Smooth muscle cell (in vitro differentiated cells): ENCODE data around the gene POMGNT1. TPM values are rescaled to one million over a fixed set of nuclear protein-coding genes. Genes with fewer than 3 reads are reported as not detected.

ENCODE experiments used
- DNase-seq: peaks from one replicate; lab custom pipeline; 2025; ENCODE audit not compliant: unreplicated experiment; lab: John Stamatoyannopoulos, UW
- H2AFZ ChIP-seq: fragments of 200-600 bp; sonication (generic); 2 replicates; pipeline ENCODE4 v1.6.0; 2016; ENCODE audit warnings: antibody characterized with exemption, low read depth, mild to moderate bottlenecking
- H3F3A ChIP-seq: fragments of 200-600 bp; sonication (generic); 2 replicates; pipeline ENCODE4 v1.6.0; 2017; ENCODE audit warnings: antibody characterized with exemption, low read depth
- H3K27ac ChIP-seq: fragments of 200-600 bp; sonication (generic); 2 replicates; pipeline ENCODE4 v1.5.1; 2016; ENCODE audit warnings: low read depth, mild to moderate bottlenecking
- H3K27me3 ChIP-seq: fragments of 200-600 bp; sonication (generic); 2 replicates; pipeline ENCODE4 v1.6.1; 2016; ENCODE audit warnings: low read depth, mild to moderate bottlenecking
- H3K36me3 ChIP-seq: fragments of 200-600 bp; sonication (generic); 2 replicates; pipeline ENCODE4 v1.5.1; 2016; ENCODE audit warnings: low read depth
- H3K4me1 ChIP-seq: fragments of 200-600 bp; sonication (generic); 2 replicates; pipeline ENCODE4 v1.5.1; 2016; ENCODE audit warnings: low read depth
- H3K4me2 ChIP-seq: fragments of 200-600 bp; sonication (generic); 2 replicates; pipeline ENCODE4 v1.6.0; 2016; ENCODE audit warnings: mild to moderate bottlenecking
- H3K4me3 ChIP-seq: fragments of 200-600 bp; sonication (generic); 2 replicates; pipeline ENCODE4 v1.5.1; 2016; ENCODE audit warnings: mild to moderate bottlenecking
- H3K79me2 ChIP-seq: fragments of 200-600 bp; sonication (generic); 2 replicates; pipeline ENCODE4 v1.6.0; 2016; ENCODE audit warnings: low read depth, mild to moderate bottlenecking
- H3K9ac ChIP-seq: fragments of 200-600 bp; sonication (generic); 2 replicates; pipeline ENCODE4 v1.6.0; 2016; ENCODE audit warnings: low read depth
- H3K9me3 ChIP-seq: fragments of 200-600 bp; sonication (generic); replicated peaks from 2 replicates; pipeline ENCODE4 v1.5.1; 2016; ENCODE audit warnings: low read depth
- H4K20me1 ChIP-seq: fragments of 200-600 bp; sonication (generic); 2 replicates; pipeline ENCODE4 v1.6.0; 2016; ENCODE audit warnings: low read depth
- CTCF ChIP-seq: fragments of 200-600 bp; sonication (generic); IDR thresholded peaks from 2 replicates; pipeline ENCODE4 v1.5.1; 2017; ENCODE audit warnings: borderline replicate concordance, mild to moderate bottlenecking, antibody characterized with exemption; ENCODE audit not compliant: insufficient read depth, poor library complexity, severe bottlenecking
- WGBS: methylation state at CpG from one replicate; pipeline ENCODE4 v1.1.7; 2016; ENCODE audit warnings: low lambda C conversion rate; 5-methylcytosine and 5-hydroxymethylcytosine counted together
- polyA plus RNA-seq: library from polyadenylated mRNA; unstranded; fragments of >200 nt; fragmentation: Nextera tagmentation; extraction: Ambion mirVana; gene quantifications from 2 replicates; pipeline ENCODE4 v1.2.1, GENCODE V29; 2016
- small RNA-seq: library from RNA; depleted of rRNA; stranded (forward); fragments of <200 nt; gene quantifications from one replicate; pipeline ENCODE3, GENCODE V24; 2014
- total RNA-seq: library from RNA; depleted of rRNA; stranded (reverse); fragments of >200 nt; gene quantifications from 2 replicates; pipeline ENCODE4 v1.2.3, GENCODE V29; 2014

Gene POMGNT1
- total and polyA plus RNA-seq, 2 experiments from 2014 or later = 39.4 to 72.4 TPM

DNA sequence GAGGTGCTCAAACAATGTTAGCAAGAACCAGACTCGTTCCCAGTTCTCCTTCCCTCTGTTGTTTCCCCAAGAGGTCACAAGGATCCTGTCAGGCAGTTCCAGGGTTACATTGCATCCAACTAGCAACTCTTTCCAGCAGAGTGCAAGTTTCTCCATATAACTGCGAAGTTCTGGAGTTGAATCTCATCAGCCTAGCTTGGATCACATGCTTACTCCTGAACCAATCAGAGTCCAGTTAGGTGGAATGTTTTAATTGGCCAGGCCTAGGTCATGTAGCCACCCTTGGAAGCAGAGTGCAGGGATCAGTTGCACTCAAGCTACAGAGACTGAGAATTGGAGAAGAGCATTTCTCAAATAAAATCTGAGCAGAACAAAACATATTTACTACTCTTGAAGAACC is 49.9 kb downstream of the POMGNT1 start:
- Histone ChIP-seq H3K27ac (no peak overlapping the region), H2AFZ (no peak overlapping the region), H3K4me2 (no peak overlapping the region), H3F3A (no peaks in the 10 kb centered on the region), H3K9me3 (no peaks in the 10 kb centered on the region), H3K9ac (no peak overlapping the region), H3K4me1 (no peaks in the 10 kb centered on the region), H3K27me3 (no peaks in the 10 kb centered on the region), H3K79me2 (no peaks in the 10 kb centered on the region), H3K4me3 (no peak overlapping the region), H4K20me1 (no peaks in the 10 kb centered on the region), H3K36me3 (no peaks in the 10 kb centered on the region)
- no peak for TF ChIP-seq CTCF
- 84% methylated on average over 2 of the region's 2 CpGs for WGBS
- no peak for DNase-seq

Small RNAs within 50 kb of the gene (small RNA-seq; reads per million reads assigned to genes)
- not detected for gene AL672043.1

Other genes starting within 250 kb of the POMGNT1 start
- 5.6 TPM in 2 replicates for gene PIK3R3, start 65.8 kb downstream of the POMGNT1 start, total RNA-seq
- gene PIK3R3, start 65.8 kb downstream of the POMGNT1 start, polyA plus RNA-seq = 3.7 and 5.3 TPM in 2 replicates
- gene TSPAN1, start 23.3 kb downstream of the POMGNT1 start, total RNA-seq = 1.7 and 10.8 TPM in 2 replicates
- gene TSPAN1, start 23.3 kb downstream of the POMGNT1 start, polyA plus RNA-seq = 2.4 and 8.0 TPM in 2 replicates
- gene P3R3URF, start 21.9 kb downstream of the POMGNT1 start, total RNA-seq = not detected in 2 replicates
- gene P3R3URF, start 21.9 kb downstream of the POMGNT1 start, polyA plus RNA-seq = not detected in 2 replicates
- gene LURAP1, start 4.9 kb upstream of the POMGNT1 start, total RNA-seq = 0.67 and 3.2 TPM in 2 replicates
- 0.85 and 1.4 TPM in 2 replicates for gene LURAP1, start 4.9 kb upstream of the POMGNT1 start, polyA plus RNA-seq
- 1.7 and 4.9 TPM in 2 replicates for gene RAD54L, start 49.3 kb upstream of the POMGNT1 start, total RNA-seq
- gene RAD54L, start 49.3 kb upstream of the POMGNT1 start, polyA plus RNA-seq = 5.6 and 7.1 TPM in 2 replicates
- 91.5 and 105 TPM in 2 replicates for gene LRRC41, start 105.2 kb upstream of the POMGNT1 start, total RNA-seq
- gene LRRC41, start 105.2 kb upstream of the POMGNT1 start, polyA plus RNA-seq = 118 and 121 TPM in 2 replicates
- gene UQCRH, start 105.3 kb upstream of the POMGNT1 start, total RNA-seq = 555 and 652 TPM in 2 replicates
- 284 and 333 TPM in 2 replicates for gene UQCRH, start 105.3 kb upstream of the POMGNT1 start, polyA plus RNA-seq
- gene NSUN4, start 142.4 kb upstream of the POMGNT1 start, total RNA-seq = 12.5 and 14.1 TPM in 2 replicates
- gene NSUN4, start 142.4 kb upstream of the POMGNT1 start, polyA plus RNA-seq = 10.6 and 10.8 TPM in 2 replicates
- 8.9 and 11.1 TPM in 2 replicates for gene FAAH, start 195.9 kb upstream of the POMGNT1 start, total RNA-seq
- 5.7 and 12.1 TPM in 2 replicates for gene FAAH, start 195.9 kb upstream of the POMGNT1 start, polyA plus RNA-seq